ENCODE measurements around the gene DPP8.
"Not testable (repeated sequence)": the region's sequence is repeated elsewhere in the genome, so short reads cannot be mapped to it uniquely, and the experiment has no call there.

DPP8 gene

DNA sequence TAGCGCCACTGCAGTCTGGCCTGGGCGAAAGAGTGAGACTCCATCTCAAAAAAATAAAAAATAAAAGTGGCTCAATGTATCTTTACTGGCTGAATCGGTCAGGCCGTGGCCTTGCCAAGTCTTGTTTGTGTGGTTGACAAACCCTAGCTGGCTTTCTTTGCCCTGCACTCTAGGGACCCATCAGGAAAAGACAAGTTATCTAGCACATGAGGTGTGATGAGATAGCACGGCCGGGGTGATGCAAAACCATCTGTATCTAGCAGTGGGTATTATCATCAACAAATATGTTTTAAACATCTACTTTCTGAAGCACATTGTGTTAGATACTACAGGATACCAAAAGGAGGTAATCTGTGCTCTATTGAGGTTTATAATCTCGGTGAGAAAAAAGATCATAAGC lies 3.9 kb upstream of the DPP8 start:
- FAIRE-seq = no peak

GRCh38 chr15:65518633-65519285 lies 1.3 kb upstream of the DPP8 start:
- no peak for FAIRE-seq

GRCh38 chr15:65517866-65518207 lies 348 bp upstream of the DPP8 start:
- FAIRE-seq = no peak

- FAIRE-seq = no peak
Measured at GRCh38 chr15:65512807-65513416, 4.6 kb downstream of the DPP8 start.

- FAIRE-seq = no peak
Measured at GRCh38 chr15:65512189-65512588, 5.3 kb downstream of the DPP8 start.

DNA sequence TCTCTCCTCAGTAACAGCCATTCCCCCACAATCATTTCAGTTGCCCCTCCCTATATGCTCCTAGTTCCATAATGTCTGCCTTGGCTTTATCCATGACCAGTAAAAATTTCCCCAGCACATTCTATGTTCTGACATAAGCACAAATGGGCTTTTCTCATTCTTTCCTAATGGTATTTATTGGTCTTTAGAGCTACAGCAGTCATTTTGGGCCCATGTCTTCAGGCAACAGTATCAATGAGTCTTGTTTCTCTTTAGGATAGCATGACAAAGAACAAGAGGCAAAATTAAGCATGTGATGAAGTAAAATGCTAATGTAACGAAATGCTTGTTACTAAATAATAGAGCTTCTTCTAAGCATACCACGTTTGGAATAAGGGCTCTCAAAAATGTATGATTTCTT lies 8.2 kb downstream of the DPP8 start:
- no peak for FAIRE-seq

DNA sequence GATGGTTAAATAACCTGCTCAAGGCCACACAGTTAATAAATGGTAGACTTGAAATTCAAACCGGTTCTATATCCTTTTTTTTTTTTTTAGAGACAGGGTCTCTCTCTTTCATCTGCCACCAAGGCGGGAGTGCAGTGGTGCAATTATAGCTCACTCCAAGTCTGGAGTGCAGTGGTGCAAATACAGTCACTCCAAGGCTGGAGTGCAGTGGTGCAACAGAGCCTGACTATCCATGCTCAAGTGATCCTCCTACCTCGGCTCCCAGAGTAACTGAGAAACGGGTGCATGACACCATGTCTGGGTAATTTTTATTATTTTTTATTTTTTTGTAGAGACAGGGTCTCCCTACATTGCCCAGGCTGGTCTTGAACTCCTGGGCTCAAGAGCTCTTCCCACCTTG lies 23.4 kb downstream of the DPP8 start:
- FAIRE-seq = no peak

DNA sequence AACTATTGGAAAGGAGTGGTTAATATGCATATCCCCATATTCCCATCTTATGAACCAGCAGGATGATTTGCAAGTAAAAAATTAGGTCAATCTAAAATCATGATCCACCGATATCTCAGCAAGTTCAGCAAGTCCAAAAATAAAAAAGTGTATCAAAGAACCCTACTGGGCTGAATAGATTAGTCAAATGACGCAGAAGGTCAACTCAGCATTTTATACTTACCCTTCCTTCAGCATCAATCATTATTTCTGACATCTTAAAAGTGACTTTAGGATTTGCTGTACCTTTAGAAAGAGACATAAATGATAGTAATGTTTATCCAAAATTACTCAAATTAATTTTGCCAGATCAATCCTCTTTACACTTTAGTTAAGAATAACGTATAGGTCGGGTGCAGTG lies 32.6 kb downstream of the DPP8 start:
- FAIRE-seq = no peak

- no peak for FAIRE-seq
Measured at GRCh38 chr15:65476903-65477302, 40.6 kb downstream of the DPP8 start.

- no peak for FAIRE-seq
Measured at GRCh38 chr15:65470866-65471265, 46.6 kb downstream of the DPP8 start.

DNA sequence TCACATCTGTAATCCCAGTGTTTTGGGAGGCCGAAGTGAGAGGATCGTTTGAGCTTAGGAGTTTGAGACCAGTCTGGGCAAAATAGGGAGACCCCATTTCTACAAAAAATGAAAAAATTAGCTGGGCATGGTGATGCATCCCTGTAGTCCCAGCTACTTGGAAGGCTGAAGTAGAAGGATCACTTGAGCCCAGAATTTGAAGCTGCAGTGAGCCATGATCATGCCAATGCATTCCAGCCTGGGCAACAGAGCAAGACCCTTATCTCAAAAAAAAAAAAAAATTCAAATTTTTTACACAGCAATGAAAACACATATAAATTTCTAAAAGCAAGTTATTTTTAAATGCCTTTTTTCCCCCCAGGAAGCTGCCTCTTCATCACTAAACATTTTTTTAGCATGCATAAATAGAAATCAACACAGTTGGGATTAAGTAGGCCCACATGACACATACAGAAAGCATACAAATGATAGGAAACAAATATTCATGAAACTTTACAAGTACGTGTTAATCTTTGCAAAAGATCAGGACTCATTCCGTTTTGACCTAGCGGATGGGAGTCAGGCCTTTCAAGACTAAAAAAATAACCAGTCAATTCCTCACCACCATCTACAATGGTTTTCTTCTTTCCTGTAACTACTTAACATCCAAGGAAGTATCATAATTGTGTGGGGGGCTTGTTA lies 49.1 kb downstream of the DPP8 start:
- no peak for FAIRE-seq

DNA sequence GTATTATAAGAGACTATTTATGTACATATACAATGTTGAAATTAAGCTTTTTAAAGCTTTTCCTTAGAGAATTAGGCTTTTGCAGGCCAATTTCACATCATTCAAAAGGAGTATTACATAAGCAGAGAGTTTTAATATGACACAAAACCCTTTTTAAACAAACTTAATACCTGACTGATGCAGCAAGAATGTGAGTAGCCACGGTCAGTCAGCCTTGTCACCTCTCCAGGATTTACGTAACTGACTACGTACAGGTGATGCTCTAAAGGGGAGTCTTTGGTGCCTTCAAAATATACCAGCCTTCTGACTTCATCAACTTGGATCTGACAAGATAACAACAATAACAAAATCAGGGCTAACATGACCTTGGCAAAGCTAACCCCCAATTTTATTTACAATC lies 50.6 kb downstream of the DPP8 start:
- no peak for FAIRE-seq

DNA sequence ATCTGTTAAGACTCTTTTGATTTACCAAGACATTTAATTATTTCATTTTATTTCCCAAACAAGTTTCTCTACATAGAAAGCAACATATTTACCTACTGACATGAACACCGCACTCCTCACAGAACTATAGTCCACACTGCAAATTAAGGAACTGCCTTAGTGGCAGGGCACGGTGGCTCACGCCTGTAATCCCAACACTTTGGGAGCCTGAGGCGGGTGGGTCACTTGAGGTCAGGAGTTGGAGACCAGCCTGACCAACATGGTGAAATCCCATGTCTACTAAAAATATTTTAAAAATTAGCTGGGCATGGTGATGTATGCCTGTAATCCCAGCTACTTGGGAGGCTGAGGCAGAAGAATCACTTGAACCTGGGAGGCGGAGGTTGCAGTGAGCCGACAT lies 54.4 kb downstream of the DPP8 start:
- not testable (repeated sequence) for FAIRE-seq

DNA sequence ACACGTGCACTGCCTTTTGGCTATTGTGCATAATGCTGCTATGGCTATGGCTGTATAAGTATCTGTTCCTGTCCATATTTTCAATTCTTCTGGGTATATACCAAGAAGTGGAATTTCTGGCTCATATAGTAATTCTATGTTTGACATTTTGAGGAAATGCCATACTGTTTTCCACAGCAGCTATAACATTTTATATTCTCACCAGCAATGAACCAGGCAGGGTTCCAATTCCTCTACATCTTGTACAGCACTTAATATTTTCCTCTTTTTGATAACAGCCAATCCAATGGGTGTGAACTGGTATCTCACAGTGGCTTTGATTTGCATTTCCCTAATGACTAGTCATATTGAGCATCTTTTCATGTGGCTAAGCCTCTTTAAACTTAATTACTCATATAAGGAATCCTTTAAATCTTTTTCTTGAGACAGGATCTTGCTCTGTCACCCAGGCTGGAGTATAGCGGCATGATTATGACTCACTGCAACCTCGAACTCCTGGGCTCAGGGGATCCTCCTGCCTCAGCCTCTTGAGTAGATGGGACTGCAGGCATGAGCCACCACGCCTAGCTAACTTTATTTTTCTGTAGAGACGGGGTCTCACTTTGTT lies 56.6 kb downstream of the DPP8 start:
- no peak for FAIRE-seq

DNA sequence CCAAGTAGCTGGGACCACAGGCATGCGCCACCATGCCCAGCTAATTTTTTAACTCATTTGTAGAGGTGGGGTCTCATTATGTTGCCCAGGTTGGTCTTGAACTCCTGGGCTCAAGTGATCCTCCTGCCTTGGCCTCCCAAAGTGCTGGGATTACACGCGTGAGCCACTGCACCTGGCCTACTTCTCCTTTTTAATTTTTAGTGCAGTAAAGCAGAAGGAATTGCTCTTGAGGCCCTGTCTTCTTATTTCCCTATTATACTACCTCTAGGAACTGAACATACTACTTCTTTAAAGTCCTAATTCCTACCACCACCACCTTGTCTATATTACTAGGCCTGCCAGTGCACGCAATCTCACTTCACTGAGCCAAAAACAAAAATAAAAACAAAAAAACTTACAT lies 62.2 kb downstream of the DPP8 start:
- not testable (repeated sequence) for FAIRE-seq

- no peak for FAIRE-seq
Measured at GRCh38 chr15:65451989-65452388, 65.5 kb downstream of the DPP8 start.

DNA sequence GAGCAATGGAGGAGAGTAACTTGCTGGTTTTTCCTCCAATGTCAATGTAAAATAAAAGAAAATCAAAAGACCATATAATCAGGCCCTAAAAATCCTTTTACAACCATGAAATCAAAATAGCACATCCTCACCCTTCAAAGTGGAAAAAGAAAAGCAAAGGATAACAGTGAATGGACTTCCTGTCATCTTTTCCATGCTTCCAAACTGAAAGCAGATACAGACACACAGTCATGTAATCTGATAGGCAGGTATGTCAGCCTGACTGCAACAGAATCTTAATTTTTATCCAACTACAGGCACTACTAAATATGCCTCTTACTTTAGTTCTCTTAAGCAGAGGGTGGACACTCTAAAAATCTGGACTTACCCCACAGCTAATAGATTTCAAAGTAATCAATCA lies 66.9 kb downstream of the DPP8 start:
- FAIRE-seq = no peak

- no peak for FAIRE-seq
Measured at GRCh38 chr15:65447145-65447544, 70.3 kb downstream of the DPP8 start.

DNA sequence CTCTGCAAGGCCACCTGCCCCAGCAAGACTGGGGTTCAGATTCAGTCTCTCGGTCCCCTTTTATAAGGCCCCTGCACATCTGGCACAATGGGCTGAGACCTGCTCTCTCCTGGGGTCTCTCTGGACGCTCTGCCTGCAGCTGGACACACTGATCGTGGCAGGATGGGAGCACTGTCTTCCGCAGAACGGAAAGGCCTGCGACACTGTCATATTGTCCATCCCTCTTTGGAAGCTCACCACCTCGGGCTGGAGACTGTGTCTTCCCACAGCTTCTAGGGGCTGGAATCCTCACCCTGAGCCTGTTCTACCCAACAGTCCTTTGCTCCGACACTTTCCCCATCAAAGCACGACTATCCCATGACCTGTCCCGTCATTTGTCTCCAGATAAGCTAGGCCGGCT lies 83.3 kb downstream of the DPP8 start:
- FAIRE-seq = no peak

DNA sequence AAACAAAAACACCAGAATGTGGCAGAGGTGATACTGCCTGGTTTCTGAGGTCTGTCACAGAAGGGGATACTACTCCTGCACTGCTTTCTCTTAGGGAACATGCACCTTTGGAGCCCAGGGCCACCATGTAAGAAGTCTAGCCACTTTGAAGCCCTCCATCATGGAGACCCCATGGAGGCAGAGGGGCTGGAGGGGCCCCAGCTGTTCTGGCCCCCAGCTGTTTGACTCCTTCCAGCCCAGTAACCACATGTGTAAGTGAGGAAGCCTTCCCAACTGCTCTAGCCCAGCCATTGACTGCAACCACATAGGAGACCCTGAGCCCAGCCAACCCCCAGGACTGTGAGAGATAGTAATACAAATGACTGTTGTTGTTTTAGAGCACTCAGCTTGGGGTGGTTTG lies 85.8 kb downstream of the DPP8 start:
- FAIRE-seq = no peak

DNA sequence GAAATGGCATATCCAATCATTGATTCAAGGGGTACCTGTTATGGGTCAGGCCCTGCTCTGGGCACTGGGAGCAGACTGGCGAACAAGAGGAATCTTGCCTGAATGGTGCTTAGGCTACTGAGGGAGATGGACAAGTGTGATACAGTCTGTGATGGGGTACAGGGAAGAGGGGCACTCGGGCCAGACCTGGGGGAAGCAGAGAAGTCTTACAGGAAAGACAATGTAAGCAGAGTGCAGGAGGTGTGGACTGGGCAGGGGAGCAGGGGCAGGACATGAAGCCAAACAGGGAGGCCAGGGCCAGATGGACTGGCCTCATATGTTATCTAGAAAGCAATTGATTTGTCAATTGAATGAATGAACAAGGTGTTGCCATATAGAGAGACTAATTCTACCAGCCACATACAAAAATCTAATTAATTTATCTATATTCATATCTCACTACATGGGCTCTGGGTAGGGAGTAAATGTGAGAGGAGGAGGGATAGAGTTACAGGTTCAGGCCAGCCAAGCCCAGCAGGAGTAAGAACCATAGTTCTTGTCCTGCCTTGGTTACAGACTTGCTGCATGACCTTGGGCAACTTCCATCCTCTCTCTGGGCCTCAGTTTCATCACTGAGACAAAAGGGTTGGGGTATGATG lies 91.2 kb downstream of the DPP8 start:
- FAIRE-seq = no peak

GRCh38 chr15:65424683-65425082 lies 92.8 kb downstream of the DPP8 start:
- FAIRE-seq = no peak

DNA sequence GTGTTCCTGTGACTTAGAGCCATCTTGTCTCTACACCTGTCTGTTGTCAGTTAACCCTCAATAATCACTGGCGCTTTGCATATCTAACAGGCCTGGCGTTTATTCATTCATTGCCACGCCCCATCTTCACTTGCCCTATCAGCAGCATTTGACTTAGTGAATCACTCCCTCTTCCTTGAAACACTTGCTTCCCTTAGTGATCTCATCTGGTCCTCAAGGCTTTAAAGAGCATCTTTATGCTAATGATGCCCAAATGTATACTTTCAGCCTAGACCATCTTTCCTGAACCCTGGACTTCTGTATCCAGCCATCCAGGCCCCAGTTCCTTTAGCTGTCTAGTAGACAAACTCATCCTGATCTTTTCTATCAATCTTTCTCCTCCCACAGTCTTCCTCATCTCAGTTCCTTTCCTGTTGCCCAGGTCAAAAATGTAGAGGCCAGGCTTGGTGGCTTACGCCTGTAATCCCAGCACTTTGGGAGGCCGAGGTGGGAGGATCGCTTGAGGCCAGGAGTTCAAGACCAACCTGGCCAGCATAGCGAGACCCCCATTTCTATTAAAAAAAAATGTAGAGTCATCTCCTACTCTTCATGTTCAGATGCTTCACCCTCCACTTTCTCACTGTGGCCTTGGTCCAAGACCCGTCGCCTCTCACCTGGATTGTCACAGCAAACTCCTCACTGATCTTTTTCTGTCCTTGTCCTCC lies 93.4 kb downstream of the DPP8 start:
- FAIRE-seq = no peak

All from G401.6 (cell line).